ENCODE data around the gene MMP10.

DNA sequence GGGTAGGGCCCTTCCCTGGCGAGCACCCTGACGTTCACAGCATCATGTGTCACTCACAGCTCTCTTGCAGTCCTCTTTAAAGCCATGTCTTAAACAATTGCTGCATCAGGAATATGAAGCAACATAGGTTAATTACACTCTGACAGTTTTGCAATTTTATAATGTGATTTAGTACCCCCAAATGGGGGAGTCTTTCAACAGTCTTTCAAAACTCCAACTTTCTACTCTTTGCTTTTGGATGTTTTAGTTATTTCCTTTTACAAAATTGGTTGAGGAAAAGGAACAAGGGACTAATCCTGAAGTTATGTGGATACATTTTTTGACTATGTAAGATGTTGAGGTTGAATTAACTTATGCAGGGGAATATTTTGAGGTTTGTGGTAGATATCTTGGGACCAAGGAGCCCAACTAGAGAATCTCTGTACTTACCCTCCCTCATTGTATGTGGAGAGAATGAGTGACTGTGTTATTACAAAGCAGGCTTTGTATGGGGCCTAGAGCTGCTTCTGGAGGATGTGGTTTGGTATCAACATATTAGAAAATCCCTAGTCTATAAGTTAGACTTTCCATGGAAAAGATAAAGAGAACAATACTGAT, 55.4 kb downstream of the MMP10 start, which contains the start of gene MMP8:
- TF ChIP-seq POLR2AphosphoS5 (IDR thresholded peaks at IDR 0.05) = no peak
- no peak for TF ChIP-seq EP300 (conservative IDR thresholded peaks at IDR 0.05; ENCODE audit: poor library complexity, severe bottlenecking)
- no peak for TF ChIP-seq CTCF (IDR thresholded peaks at IDR 0.05; ENCODE audit: poor library complexity, severe bottlenecking)
- TF ChIP-seq EZH2 (IDR thresholded peaks at IDR 0.05; ENCODE audit: borderline replicate concordance, insufficient read depth, low read length, poor library complexity, severe bottlenecking) = no peak
- TF ChIP-seq, protein P1, sequence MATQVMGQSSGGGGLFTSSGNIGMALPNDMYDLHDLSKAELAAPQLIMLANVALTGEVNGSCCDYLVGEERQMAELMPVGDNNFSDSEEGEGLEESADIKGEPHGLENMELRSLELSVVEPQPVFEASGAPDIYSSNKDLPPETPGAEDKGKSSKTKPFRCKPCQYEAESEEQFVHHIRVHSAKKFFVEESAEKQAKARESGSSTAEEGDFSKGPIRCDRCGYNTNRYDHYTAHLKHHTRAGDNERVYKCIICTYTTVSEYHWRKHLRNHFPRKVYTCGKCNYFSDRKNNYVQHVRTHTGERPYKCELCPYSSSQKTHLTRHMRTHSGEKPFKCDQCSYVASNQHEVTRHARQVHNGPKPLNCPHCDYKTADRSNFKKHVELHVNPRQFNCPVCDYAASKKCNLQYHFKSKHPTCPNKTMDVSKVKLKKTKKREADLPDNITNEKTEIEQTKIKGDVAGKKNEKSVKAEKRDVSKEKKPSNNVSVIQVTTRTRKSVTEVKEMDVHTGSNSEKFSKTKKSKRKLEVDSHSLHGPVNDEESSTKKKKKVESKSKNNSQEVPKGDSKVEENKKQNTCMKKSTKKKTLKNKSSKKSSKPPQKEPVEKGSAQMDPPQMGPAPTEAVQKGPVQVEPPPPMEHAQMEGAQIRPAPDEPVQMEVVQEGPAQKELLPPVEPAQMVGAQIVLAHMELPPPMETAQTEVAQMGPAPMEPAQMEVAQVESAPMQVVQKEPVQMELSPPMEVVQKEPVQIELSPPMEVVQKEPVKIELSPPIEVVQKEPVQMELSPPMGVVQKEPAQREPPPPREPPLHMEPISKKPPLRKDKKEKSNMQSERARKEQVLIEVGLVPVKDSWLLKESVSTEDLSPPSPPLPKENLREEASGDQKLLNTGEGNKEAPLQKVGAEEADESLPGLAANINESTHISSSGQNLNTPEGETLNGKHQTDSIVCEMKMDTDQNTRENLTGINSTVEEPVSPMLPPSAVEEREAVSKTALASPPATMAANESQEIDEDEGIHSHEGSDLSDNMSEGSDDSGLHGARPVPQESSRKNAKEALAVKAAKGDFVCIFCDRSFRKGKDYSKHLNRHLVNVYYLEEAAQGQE (IDR thresholded peaks at IDR 0.05; ENCODE audit: borderline replicate concordance) = no peak
- TF ChIP-seq TAF1 (IDR thresholded peaks at IDR 0.05; ENCODE audit: low read depth) = no peak
- TF ChIP-seq SMC3 (conservative IDR thresholded peaks at IDR 0.05; ENCODE audit: poor library complexity) = no peak

Data from neural cell (in vitro differentiated cells).